ENCODE results near the gene TMF1. TPM values are rescaled to one million over a fixed set of nuclear protein-coding genes. Genes with fewer than 3 reads are reported as not detected.

Gene TMF1
- total RNA-seq, 2 experiments from 2014 or later = 53.5 to 55.2 TPM

DNA sequence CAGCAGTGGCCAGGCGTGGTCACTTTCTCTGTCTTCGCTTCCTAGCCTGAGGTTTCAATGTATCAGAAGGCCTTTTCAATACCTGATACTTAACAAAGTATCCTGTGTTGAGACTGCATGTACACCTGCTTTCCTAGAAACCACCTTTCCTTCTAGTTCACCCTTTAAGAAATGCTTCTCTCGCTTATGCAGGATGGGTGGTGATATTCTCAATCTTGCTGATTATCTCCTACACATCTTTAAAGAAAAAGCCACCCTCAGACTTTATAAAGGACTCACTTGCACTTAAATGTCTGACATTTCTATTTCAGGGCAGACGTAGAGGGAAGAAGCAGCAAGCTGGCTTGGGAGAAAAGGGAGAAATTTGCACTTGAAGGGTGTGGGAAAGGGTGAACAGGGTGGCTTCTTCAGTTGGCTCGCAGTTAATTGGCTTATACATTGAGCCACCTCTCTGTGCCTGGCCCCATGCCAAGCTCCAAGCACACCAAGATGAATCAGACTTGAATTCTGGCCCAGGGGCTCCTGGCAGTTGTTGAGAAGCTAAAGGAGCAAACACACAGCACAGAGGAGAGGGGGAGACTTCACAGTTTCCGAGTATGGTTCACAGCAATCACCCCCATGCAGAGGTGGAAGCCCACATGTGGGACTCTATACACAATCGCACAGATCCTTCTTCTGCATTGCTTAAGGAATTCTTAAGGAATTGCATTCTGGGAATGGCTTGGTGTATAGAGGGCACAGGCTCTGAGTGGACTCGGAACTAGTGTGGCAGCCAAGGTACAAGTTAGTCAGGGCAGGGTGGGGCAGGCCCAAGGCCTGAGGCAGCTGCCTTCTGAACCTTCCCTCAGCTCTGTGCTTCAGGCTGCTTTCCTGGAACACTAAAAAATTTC lies 33.9 kb upstream of the TMF1 start:
- no peaks in the 10 kb centered on the region for H3K27me3 Mint-ChIP-seq
- peaks cover 59% of the 10 kb centered on the region for H3K4me1 Mint-ChIP-seq
- peak; percentile 29 for ATAC-seq (ENCODE audit: low read depth)
- H3K4me3 Mint-ChIP-seq = peak overlapping the region; percentile 99
- POLR2A ChIA-PET = interaction anchor here (0.6 to 6.7 kb wide), 11 partner anchors 7 to 121 kb away, joined by 3 to 60 read pairs (median 11); partner anchors contain the start of genes TMF1 and UBA3
- peak overlapping the region; percentile 97 for H3K27ac Mint-ChIP-seq
- H3K36me3 Mint-ChIP-seq = peaks cover 28% of the 10 kb centered on the region
- no peaks in the 10 kb centered on the region for H3K9me3 Mint-ChIP-seq
- DNase-seq = peak; percentile 56

- H3K4me3 Mint-ChIP-seq = peak overlapping the region; percentile 99
- ATAC-seq (ENCODE audit: low read depth) (peak; percentile 3), DNase-seq (no peak)
- H3K9me3 Mint-ChIP-seq = no peaks in the 10 kb centered on the region
- H3K27me3 Mint-ChIP-seq = no peaks in the 10 kb centered on the region
- H3K4me1 Mint-ChIP-seq = peaks cover 58% of the 10 kb centered on the region
- peak overlapping the region; percentile 97 for H3K27ac Mint-ChIP-seq
- H3K36me3 Mint-ChIP-seq = peaks cover 23% of the 10 kb centered on the region
- POLR2A ChIA-PET = interaction anchor here (1.3 to 4.8 kb wide), 7 partner anchors 9 to 114 kb away, joined by 4 to 60 read pairs (median 21); partner anchors contain the start of gene TMF1
Measured at GRCh38 chr3:69085168-69085832, 33.2 kb upstream of the TMF1 start.

DNA sequence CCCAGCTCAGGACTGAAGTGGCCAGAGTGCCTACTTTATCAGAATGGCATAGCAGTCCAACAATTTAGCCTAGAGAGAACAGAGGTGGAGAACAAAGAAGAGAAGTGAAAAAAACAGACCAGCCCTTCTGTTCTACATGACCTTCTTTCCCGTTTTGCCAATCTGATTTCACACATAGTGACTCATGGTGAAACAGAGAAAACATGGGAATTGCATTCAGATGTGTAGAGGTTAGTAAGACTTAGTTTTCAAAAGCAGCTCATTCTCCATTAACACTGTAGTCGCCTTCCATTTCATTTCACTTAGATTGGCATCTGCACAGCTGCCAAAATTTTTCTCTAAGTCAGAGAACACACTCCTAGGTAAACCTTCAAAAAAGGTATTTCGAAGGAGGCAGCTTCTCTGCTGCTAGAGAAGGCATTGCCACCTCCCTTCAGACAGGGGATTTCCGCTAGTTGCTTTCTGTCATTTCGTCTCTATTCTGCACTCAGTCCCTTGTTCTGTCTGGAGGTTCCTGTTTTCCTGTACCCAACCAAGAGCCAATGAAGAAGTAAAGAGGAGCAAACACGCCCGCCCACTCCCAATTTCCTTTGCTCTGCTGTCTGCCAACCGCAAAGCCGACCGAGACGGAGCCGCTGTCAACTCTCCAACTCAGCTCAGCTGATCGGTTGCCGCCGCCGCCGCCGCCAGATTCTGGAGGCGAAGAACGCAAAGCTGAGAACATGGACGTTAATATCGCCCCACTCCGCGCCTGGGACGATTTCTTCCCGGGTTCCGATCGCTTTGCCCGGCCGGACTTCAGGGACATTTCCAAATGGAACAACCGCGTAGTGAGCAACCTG lies 32.4 kb upstream of the TMF1 start, which contains the start of gene ARL6IP5:
Gene ARL6IP5, plus strand, starts transcription at position 612 of the 842 bp plus-strand sequence. Its CDS starts 111 bp downstream, at position 723.
- Mint-ChIP-seq H3K27ac (peak within 1 kb of the TSS; percentile 97), H3K9me3 (no peaks in the 10 kb centered on the region), H3K4me3 (peak within 1 kb of the TSS; percentile 99), H3K36me3 (peaks cover 16% of the 10 kb centered on the region), H3K27me3 (no peaks in the 10 kb centered on the region), H3K4me1 (peaks cover 52% of the 10 kb centered on the region)
- POLR2A ChIA-PET = interaction anchor here (0.6 to 4.8 kb wide), 10 partner anchors 10 to 115 kb away, joined by 3 to 60 read pairs (median 4); partner anchors contain the start of genes EOGT and TMF1
- DNase-seq = peak; percentile 92
- peak; percentile 70 for ATAC-seq (ENCODE audit: low read depth)

DNA sequence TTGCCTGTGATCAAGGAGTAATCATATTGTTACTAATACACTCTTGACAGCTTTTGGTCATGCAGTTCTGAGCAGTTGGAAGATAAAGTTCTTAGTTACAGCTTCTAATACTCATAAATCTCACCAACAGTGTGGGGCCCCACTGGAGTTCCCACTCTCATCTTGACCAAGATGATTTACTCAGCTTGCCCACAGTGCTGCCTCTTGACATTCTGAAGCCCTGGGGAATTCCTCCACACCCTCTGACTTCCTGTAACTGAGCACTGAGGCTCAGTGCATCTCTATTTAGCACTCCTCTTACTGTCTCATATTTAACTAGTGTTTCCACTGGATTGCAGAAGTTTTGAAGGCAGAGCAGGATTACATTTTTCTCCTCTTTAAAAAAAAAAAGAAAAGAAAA lies 30.7 kb upstream of the TMF1 start:
- H3K4me1 Mint-ChIP-seq = peaks cover 54% of the 10 kb centered on the region
- ATAC-seq (ENCODE audit: low read depth) (peak; percentile 9), DNase-seq (no peak)
- no peaks in the 10 kb centered on the region for H3K9me3 Mint-ChIP-seq
- peaks cover 14% of the 10 kb centered on the region for H3K36me3 Mint-ChIP-seq
- H3K27me3 Mint-ChIP-seq = no peaks in the 10 kb centered on the region
- H3K4me3 Mint-ChIP-seq = peak overlapping the region; percentile 54
- POLR2A ChIA-PET = interaction anchor here (0.7 to 1.5 kb wide), 7 partner anchors 9 to 31 kb away, joined by 3 to 7 read pairs (median 4); partner anchors contain the start of gene TMF1
- H3K27ac Mint-ChIP-seq = peak overlapping the region; percentile 80

- DNase-seq (no peak), ATAC-seq (ENCODE audit: low read depth) (no peak)
- POLR2A ChIA-PET = interaction anchor here (0.7 to 1.5 kb wide), 7 partner anchors 9 to 30 kb away, joined by 3 to 7 read pairs (median 4); partner anchors contain the start of gene TMF1
- no peaks in the 10 kb centered on the region for H3K27me3 Mint-ChIP-seq
- peak overlapping the region; percentile 54 for H3K4me3 Mint-ChIP-seq
- H3K36me3 Mint-ChIP-seq = peaks cover 16% of the 10 kb centered on the region
- H3K27ac Mint-ChIP-seq = peak overlapping the region; percentile 82
- no peaks in the 10 kb centered on the region for H3K9me3 Mint-ChIP-seq
- peaks cover 57% of the 10 kb centered on the region for H3K4me1 Mint-ChIP-seq
Measured at GRCh38 chr3:69082361-69082760, 30.2 kb upstream of the TMF1 start.

- Mint-ChIP-seq H3K27me3 (no peaks in the 10 kb centered on the region), H3K9me3 (no peaks in the 10 kb centered on the region), H3K4me3 (peak overlapping the region; percentile 22), H3K4me1 (peaks cover 56% of the 10 kb centered on the region), H3K36me3 (peaks cover 20% of the 10 kb centered on the region), H3K27ac (peak overlapping the region; percentile 82)
- DNase-seq = no peak
- POLR2A ChIA-PET = interaction anchor here (0.8 to 6.0 kb wide), 7 partner anchors 8 to 24 kb away, joined by 4 to 33 read pairs (median 7); no protein-coding TSS in a partner anchor
- ATAC-seq (ENCODE audit: low read depth) = no peak
Measured at GRCh38 chr3:69081583-69082262, 29.6 kb upstream of the TMF1 start.

DNA sequence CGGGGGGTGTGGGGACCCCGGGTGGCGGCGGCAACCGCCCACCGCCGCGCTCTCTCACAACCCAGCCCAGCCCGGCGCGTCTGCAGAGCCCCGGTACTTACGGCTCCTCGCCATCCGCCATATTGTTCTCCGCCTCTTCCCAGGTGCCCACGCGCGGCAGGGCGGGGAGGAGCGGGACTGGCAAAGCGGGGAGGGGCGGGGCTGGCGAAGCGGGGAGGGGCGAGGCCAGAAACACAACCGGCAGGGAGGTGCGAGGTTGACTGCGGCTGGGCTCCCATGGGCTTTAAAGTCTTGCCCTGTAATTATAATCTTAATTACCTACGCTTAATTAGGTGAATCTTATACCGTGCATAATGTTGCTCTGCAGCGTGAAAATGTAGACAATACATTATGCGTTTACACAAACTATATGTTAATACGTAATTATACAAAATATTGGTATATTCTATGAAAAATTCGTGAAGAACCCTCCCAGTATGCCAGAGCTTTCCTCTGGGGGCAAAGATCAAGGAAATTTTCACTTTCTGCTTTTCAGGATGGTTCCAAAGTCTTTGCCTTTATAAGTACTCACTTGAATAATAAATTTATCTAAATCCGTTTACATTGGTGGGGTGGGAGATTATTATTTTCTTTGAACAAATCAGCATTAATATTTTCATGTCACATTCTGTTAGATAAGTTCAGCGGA lies 28.2 kb upstream of the TMF1 start, which contains the start of gene UBA3:
Gene UBA3, minus strand, starts transcription at position 133 of the 688 bp plus-strand sequence. Its CDS starts 12 bp downstream, at position 121.
- H3K4me3 Mint-ChIP-seq = peak within 1 kb of the TSS; percentile 86
- H3K27ac Mint-ChIP-seq = peak within 1 kb of the TSS; percentile 89
- ATAC-seq (ENCODE audit: low read depth) (peak; percentile 68), DNase-seq (peak; percentile 89)
- POLR2A ChIA-PET = interaction anchor here (2.1 to 6.0 kb wide), 5 partner anchors 9 to 28 kb away, joined by 7 to 33 read pairs (median 19); partner anchors contain the start of gene TMF1
- peaks cover 56% of the 10 kb centered on the region for H3K4me1 Mint-ChIP-seq
- peaks cover 14% of the 10 kb centered on the region for H3K36me3 Mint-ChIP-seq
- no peaks in the 10 kb centered on the region for H3K9me3 Mint-ChIP-seq
- H3K27me3 Mint-ChIP-seq = no peaks in the 10 kb centered on the region

DNA sequence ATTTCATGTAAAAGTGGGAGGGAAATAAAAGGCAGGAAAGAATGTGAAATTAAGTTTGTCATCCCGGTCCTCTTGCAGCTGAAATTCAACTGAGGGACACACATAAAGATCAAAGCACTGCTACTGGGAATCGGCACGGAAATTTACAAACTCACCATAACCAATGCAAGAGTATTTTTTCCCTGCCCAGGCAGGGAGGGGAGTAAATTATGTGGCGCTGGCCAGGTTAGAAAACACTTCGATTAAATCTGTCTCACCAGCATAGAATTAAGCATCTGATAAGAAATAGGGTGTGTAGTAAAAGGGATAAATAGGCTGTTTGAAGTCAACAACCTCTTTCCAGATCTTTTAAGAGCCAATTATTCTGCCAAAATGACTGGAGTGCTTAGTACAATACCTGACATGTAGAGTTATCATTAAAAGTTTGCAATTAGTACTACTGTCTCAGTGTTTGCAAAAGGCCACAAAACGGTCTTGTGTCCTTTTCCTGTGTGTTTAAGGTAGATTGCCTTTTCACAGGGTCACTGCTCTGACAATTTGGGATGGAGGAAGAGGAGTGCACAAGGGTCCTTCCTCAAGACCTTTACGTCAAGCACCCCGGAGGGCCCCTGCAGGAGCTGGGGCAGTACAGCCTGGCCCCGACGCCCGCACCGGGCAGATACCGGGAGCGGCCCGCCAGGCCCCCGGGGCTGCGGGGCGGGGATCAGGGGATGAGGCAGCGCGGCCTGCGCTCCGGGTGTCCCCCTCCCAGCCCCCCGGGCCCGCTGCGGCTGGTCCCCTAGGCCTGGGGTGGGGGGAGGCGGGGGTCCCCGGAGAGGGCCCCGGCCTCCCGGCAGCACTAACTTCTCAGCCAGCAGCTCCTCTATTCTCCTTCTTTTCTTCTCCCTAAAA lies 27.4 kb upstream of the TMF1 start:
- peaks cover 14% of the 10 kb centered on the region for H3K36me3 Mint-ChIP-seq
- H3K27ac Mint-ChIP-seq = peak overlapping the region; percentile 89
- ATAC-seq (ENCODE audit: low read depth) = peak; percentile 19
- H3K9me3 Mint-ChIP-seq = no peaks in the 10 kb centered on the region
- no peaks in the 10 kb centered on the region for H3K27me3 Mint-ChIP-seq
- POLR2A ChIA-PET = interaction anchor here (1.5 to 6.0 kb wide), 6 partner anchors 9 to 27 kb away, joined by 5 to 33 read pairs (median 18); partner anchors contain the start of gene TMF1
- peak; percentile 58 for DNase-seq
- H3K4me3 Mint-ChIP-seq = peak overlapping the region; percentile 86
- peaks cover 53% of the 10 kb centered on the region for H3K4me1 Mint-ChIP-seq

- H3K4me1 Mint-ChIP-seq = peaks cover 24% of the 10 kb centered on the region
- no peak overlapping the region for H3K27ac Mint-ChIP-seq
- no peak for ATAC-seq (ENCODE audit: low read depth)
- no peak overlapping the region for H3K4me3 Mint-ChIP-seq
- no peaks in the 10 kb centered on the region for H3K27me3 Mint-ChIP-seq
- DNase-seq = no peak
- H3K36me3 Mint-ChIP-seq = peaks cover 41% of the 10 kb centered on the region
- POLR2A ChIA-PET = interaction anchor here (0.6 kb wide), 1 partner anchor 9 kb away, joined by 3 read pairs; no protein-coding TSS in a partner anchor
- no peaks in the 10 kb centered on the region for H3K9me3 Mint-ChIP-seq
Measured at GRCh38 chr3:69072928-69073327, 20.8 kb upstream of the TMF1 start.

DNA sequence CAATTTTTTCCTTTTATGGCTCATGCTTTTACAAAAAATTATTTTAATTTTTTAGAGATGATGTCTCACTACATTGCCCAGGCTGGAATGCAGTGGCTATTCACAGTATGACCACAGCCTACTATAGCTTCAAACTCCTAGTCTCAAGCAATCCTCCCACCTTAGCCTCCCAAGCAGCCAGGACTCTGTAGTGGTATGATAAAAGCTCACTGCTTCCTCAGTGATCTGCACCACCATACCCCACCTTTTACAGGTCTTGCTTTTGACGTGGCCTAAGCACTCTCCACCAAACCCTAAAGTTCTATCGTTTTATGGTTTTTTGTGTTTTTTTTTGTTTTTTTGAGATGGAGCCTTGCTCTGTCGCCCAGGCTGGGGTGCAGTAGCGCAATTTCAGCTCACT lies 14.0 kb upstream of the TMF1 start:
- POLR2A ChIA-PET = interaction anchor here (0.7 to 4.4 kb wide), 7 partner anchors 9 to 28 kb away, joined by 3 to 44 read pairs (median 5); partner anchors contain the start of genes ARL6IP5, TMF1 and UBA3

More for the DNA sequence above, 14.0 kb upstream of the TMF1 start:
- Mint-ChIP-seq H3K36me3 (peaks cover 29% of the 10 kb centered on the region), H3K27me3 (no peaks in the 10 kb centered on the region), H3K4me1 (peaks cover 34% of the 10 kb centered on the region), H3K4me3 (peak overlapping the region; percentile 37), H3K9me3 (no peaks in the 10 kb centered on the region), H3K27ac (peak overlapping the region; percentile 63)
- DNase-seq (no peak), ATAC-seq (ENCODE audit: low read depth) (peak; percentile 70)
